GM18526 (cell line): ENCODE results near the gene LEMD2.

Experiments used
- POLR2A ChIP-seq: IDR thresholded peaks from 3 replicates; pipeline ENCODE4 v1.6.1; 2011; ENCODE audit not compliant: insufficient read length; ENCODE audit errors: extremely low read depth

The LEMD2 gene

DNA sequence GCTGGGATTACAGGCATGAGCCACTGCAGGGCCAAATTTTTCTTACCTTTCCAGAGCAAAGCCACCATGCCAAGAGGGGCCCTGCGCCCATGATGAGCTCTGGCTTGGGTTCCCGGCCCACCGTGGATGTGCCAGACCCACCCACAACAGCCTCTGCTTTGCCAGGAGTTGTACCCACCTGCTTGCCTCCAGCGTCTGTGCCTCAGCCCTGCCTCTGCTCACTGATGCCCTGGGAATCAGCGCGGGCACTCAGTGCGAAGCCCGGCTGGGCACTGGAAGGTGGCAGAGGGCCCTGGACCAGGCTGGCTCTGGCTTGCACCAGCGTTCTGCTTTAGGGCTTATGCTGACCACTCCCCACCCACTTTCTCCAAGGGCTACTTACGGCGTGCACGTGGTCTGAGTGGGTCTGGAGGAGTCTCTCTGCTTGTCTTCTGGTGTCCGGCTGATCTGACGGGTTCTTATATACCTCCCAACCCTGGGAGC lies 14.7 kb upstream of the LEMD2 start, which contains the start of gene MLN:
Gene MLN (minus strand): TSS at position 433 of the 483 bp plus-strand sequence. CDS start 2,840 bp downstream, outside the sequence.
- no peak for TF ChIP-seq POLR2A

GRCh38 chr6:33802186-33802958 lies 13.4 kb upstream of the LEMD2 start:
- TF ChIP-seq POLR2A, result no peak

DNA sequence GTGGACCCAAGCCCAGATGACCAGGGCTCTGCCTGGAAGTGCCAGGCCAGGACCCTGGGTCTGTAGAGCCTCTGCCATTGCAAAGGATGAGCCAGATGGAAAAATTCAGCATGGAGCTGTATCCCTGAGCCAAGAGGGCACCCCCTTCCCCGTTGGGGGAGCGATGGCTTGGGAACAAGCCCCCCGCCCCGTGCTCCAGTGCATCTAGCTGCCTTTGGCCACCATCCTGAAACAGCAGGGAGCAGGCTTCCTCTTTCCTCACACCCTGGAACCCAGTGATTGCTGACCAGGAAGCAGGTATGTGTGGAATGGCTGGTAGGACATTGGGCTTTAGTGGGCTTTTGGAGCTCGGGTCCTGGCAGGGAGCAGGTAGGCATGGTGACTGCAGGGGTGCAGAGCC lies 12.7 kb upstream of the LEMD2 start:
- no peak for TF ChIP-seq POLR2A

- no peak for TF ChIP-seq POLR2A
These were observed 11.5 kb upstream of the LEMD2 start for GRCh38 chr6:33800248-33800969.

DNA sequence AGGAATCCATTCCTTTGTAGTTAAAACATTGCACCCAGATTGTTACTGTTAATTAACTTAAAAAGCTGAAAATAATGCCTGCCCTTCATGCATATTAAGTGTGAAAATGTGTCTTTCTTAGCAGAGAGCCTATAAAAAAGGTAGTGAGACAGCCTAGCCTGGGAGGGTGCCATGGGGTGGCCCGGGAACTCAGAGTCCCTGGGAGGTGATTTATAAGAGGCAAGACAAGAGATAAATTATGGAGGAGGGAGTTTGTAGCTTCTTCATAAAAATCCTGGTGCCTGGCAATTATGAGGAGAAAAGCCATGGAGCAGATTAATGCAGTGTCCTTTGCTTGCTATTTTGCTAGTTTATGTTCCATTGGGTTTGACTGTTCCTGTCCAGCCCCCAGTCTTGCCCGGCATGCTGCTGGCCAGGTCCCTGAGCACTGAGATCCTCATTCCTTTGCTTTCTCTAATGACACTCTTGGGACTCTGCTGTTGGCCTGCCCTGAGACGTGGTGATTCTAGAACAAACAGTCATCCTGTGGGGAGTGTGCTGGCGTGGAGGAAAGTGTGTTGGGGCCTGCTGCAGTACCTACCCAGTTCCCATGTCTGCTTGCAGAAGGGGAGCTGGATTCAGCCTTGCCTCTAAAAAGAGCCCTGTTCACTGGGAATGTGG lies 10.7 kb upstream of the LEMD2 start:
- no peak for TF ChIP-seq POLR2A

DNA sequence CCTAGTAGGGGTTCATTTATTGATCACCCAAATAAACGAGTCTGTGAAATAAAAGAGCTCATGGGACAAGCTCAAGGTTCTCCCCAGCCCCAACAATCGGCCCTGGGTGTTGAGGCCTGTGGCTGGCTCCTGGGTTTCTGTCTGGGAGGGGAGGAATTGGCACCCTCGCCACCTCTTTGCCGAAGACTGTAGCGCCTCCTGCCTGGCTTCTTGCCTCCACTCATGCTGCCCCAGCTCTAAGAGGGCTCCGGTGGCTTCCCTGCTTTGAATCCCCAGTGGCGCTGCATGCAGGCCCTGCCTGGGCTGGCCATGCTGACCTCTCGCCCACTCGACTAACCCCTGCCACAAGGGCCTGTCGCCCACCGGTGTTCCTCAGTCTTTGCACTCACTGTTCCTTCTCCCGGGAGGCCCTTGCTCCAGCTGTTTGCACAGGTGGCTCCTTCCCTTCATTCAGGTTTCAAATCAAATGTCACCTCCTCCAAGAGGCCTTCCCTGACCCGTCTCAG lies 9.5 kb upstream of the LEMD2 start:
- no peak for TF ChIP-seq POLR2A

- no peak for TF ChIP-seq POLR2A
These were observed 8.9 kb upstream of the LEMD2 start for GRCh38 chr6:33797626-33798342.

GRCh38 chr6:33794910-33795623 lies 6.1 kb upstream of the LEMD2 start:
- TF ChIP-seq POLR2A, result no peak

- TF ChIP-seq POLR2A, result no peak
These were observed 4.1 kb upstream of the LEMD2 start for GRCh38 chr6:33792981-33793380.

GRCh38 chr6:33791620-33792019 lies 2.7 kb upstream of the LEMD2 start:
- no peak for TF ChIP-seq POLR2A

DNA sequence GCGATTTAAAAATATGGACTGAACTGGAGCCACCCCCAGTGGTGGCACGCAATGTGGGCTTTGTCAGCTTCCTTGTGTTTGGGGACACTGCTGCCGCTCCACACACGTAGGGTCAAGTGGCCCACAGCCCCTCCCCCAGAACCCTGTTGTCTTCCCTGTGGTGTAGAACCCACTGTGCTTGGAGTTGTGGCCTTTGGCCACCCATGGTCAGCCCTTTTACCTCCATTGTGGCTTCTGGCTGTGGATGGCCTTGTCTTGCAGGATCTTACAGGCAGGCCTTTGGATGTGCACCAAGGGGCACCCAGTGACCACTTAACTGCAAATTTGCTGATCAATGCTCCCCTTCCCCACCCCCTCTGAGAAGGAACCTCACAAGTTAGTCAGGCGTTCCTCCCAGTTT lies 2.0 kb upstream of the LEMD2 start:
- no peak for TF ChIP-seq POLR2A

- no peak for TF ChIP-seq POLR2A
These were observed 1.4 kb upstream of the LEMD2 start for GRCh38 chr6:33790379-33790778.

GRCh38 chr6:33789550-33789895 lies 593 bp upstream of the LEMD2 start:
- TF ChIP-seq POLR2A, result no peak

DNA sequence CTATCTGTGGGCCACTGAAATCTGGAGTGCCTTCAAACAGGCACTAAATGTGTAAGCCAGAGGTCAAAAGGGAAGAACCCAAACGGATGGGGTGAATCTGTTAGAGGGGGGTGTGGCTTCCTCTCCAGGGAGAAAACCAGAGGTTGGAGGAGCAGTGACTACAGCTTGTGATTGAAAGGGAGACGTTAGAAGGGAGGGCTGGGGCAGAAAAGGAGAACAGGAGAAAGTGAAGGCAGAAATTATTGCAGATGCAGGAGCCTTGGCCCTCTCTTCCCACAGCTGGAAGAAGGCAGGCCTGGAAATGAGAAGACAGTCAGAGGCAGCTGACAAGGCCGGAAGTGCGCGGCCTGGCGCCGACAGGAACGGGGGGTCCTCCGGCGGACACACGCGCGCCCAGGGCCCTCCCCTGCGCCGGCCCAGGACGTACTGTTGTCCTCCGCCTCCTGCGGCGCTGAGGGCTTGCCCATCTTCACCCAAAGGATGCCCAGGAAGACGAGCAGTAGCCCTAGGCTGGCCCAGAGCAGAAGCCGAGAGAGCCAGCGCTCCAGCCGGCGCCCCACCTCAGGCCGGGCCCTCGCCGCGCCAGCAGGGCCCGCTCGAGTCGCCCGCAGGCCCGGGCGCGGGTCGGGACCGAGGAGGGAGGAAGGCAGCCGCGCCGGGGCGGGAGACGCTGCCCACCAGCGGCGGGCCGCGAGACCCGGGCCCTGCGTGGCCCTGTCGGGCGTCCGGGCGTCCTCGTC lies 806 bp downstream of the LEMD2 start:
- TF ChIP-seq POLR2A, result peak; percentile 42

GRCh38 chr6:33787346-33787953 lies 1.5 kb downstream of the LEMD2 start:
- no peak for TF ChIP-seq POLR2A
